ENCODE results near the gene PLA2G4D.

DNA sequence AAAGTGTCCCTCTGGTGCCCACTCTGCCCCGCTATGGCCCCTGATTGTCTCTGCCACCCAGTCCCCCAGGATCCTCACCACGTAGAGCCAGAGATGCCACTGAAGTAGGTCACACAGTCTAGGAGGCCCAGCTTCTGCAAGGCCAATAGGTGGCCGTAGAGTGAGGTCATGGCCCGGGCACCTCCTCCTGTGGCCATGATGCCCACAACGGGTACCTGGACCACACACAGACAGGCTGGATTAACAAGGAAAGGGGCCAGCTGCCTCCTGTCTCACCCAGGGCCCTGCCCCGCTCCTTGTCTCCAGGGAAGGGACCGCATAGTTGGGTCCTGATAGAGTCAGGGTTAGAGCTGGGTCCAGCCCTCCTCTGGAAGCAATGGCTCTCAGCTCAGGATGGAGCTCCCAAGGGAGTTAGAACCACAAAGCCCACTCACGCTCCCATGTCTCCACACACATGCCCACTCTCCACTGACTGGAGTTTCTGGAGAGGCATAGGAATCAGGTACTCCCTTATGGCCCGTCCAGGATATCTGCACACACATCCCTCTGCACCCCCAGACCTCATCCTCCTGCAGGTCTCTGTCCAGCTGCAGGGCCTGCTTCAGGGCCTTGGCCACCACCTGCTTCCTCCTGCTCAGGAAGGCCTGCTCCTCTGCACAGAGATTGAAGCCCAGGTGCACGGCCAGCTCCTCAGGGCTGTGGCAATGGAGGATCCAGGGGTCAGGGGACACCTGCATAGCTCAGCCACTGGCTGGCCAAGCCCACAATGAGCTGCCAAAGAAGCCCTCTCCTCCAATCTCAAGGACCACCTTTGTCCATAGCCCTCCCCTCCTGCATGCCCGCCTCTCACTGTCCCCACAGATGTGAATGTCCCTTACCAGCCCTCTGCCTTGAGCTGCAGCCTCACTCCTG, 13.2 kb downstream of the PLA2G4D start:
- TF ChIP-seq, protein P1, sequence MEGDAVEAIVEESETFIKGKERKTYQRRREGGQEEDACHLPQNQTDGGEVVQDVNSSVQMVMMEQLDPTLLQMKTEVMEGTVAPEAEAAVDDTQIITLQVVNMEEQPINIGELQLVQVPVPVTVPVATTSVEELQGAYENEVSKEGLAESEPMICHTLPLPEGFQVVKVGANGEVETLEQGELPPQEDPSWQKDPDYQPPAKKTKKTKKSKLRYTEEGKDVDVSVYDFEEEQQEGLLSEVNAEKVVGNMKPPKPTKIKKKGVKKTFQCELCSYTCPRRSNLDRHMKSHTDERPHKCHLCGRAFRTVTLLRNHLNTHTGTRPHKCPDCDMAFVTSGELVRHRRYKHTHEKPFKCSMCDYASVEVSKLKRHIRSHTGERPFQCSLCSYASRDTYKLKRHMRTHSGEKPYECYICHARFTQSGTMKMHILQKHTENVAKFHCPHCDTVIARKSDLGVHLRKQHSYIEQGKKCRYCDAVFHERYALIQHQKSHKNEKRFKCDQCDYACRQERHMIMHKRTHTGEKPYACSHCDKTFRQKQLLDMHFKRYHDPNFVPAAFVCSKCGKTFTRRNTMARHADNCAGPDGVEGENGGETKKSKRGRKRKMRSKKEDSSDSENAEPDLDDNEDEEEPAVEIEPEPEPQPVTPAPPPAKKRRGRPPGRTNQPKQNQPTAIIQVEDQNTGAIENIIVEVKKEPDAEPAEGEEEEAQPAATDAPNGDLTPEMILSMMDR (IDR thresholded peaks at IDR 0.05) = no peak
- no peak for TF ChIP-seq POLR2A (IDR thresholded peaks at IDR 0.05)
